RPMI8226 (cell line): ENCODE measurements around the gene CIT.
A peak's percentile ranks its signal among the peaks of the same experiment; 100 is the strongest.
"Not testable (repeated sequence)": the region's sequence is repeated elsewhere in the genome, so short reads cannot be mapped to it uniquely, and the experiment has no call there.

Source experiments
- DNase-seq: peaks from one replicate; pipeline ENCODE4 v3.0.0-alpha.2; 2015

CIT gene

DNA sequence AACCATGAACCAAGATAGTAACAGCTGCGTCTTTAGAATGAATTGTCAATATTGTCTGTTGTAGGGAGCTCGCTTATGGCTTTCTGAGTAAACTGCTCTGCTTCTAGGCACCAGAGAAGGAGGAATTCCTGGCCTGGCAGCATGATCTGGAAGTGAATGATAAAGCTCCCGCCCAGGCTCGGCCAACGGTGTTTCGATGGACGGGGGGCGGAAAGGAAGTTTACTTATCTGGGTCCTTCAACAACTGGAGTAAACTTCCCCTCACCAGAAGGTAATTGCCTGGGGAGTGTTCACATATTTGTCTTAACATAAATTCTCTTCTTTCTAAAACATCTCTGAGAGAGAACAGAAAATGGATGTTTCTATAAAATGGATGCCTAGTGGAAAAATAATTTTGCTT is 204.9 kb downstream of the CIT start:
- DNase-seq, result no peak

- DNase-seq, result no peak
Measured at GRCh38 chr12:119671070-119671469, 206.1 kb downstream of the CIT start.

GRCh38 chr12:119669744-119670472 is 207.2 kb downstream of the CIT start:
- no peak for DNase-seq

- DNase-seq, result no peak
Measured at GRCh38 chr12:119668324-119668841, 208.7 kb downstream of the CIT start.

DNA sequence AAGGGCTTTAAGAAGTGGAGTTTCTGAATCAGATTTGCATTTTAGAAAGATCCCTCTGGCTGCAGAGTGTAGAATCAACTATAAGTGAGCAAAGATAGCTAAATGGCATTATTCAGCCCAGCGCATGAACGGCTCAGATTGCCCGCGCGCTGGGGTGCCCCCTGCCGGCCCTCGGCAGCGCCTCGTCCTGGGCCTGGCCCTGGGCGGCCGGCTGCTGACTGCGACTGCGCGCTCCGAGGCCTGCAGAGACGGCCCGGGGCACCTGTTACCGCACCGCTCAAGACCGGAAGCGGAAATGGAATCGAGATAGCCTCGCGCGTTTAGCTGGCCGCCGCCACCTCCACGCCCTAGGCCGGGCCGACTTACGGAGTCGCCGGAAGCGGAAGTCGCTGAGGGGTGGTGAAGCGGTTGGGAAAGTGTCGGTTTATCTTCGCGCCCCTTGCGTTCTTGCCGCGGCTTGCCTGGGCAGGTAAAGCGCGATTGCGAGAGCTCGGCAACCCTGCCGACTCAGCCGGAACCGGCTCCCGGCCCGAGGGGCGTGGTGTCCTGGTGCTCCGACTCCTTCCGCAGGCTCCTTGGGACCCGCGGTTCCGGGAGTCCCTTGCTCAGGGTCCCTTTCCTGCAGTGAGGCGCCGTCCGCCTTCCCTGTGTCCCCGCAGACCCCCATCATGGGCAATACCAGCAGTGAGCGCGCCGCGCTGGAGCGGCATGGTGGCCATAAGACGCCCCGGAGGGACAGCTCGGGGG is 209.4 kb downstream of the CIT start, which contains the start of gene PRKAB1:
Gene PRKAB1, plus strand, starts transcription at position 557 of the 747 bp plus-strand sequence. Its CDS starts 112 bp downstream, at position 669.
- DNase-seq, result peak; percentile 99

DNA sequence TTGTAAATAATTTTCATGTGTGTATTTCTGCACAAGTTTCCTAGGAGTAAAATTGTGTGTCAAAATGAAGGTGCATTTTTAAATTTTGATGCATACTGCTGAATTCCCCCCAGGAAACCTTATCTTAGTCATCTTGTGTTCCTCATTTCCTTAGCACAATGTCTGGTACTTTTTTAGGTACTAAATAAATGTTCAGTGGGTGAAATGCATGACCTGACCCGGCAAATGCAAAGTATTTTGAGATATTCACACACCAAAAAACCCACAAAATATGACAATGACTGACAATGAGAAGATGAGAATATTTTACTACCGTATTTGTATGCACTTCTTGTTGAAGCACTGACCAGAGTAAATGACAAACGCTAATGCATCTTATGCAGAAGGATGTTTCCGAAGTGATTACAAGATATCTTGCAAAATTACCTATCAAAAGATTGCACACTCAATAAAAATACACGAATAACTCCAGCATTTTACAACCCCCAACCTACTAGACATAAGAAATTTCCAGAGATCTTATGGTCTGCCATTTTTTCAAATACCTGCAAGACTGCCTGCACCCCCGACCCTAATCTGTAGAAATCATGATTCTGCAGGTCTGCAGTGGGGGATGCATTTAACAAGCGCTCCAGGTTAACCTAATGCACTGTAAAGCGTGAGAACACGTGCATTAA is 210.1 kb downstream of the CIT start:
- DNase-seq, result no peak

GRCh38 chr12:119666226-119666795 is 210.8 kb downstream of the CIT start:
- DNase-seq, result no peak

DNA sequence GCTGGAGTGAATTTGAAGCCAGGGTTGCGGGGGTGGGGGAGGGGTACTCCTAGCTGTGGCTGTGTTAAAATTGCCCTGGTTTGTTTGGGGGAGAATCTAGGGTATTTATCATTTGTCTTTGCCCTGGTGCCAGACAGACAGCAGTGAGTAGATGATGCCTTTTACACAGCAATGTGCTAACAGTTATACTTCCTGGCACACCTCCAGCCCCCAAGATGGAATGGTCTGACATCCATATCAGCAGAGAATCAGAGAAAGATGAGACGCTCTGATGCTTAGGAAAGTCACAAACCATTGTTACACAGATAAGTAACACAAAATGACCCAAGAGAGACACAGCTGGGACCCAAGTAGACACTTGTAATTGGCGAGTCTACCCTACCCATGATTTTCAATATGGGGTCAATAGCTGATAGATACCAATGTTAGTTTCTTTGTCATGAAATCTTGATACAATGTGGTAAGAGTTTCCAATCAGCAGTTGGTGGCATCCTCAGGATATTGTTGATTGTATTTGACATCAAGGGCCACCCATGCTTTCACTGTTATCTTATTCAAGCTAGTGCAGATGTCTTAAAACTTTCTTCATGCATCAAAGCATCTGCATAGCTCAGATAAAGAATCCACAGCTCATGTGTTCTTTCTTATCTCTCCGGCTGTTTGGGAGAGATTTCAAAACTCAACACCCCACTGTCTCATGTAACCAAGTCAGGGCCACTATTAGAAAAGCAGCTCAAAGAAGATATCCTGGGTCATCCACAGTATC is 211.8 kb downstream of the CIT start:
- DNase-seq, result no peak

- DNase-seq, result no peak
Measured at GRCh38 chr12:119664642-119665041, 212.5 kb downstream of the CIT start.

- no peak for DNase-seq
Measured at GRCh38 chr12:119661882-119662281, 215.2 kb downstream of the CIT start.

- no peak for DNase-seq
Measured at GRCh38 chr12:119660076-119660475, 217.0 kb downstream of the CIT start.

DNA sequence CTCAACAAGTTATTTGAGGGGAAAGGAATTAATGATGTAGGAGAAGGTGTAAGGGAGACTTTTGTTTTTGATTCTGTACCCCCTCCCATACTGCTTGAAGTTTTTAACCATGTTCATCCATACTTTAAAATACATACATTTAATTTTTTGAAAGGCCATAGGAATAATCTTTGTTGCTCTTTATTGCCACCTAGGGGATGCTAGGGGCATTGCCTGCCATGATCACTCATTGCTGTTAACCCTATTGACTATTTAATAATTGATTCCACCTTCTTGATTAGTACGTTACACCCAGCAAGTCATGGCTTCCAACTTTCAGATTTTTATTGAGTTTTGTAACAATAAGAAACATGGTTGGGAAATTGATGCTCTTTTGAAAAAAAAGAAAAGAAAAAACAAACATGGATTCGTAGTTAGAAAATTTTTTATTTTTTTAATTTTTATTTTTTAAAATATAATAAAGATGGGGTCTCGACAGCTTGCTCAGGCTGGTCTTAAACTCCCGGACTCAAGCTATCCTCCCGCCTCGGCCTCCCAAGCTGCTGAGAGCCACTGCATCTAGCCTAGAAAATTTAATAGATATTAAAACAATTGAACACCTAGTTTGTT is 217.7 kb downstream of the CIT start:
- peak; percentile 55 for DNase-seq

DNA sequence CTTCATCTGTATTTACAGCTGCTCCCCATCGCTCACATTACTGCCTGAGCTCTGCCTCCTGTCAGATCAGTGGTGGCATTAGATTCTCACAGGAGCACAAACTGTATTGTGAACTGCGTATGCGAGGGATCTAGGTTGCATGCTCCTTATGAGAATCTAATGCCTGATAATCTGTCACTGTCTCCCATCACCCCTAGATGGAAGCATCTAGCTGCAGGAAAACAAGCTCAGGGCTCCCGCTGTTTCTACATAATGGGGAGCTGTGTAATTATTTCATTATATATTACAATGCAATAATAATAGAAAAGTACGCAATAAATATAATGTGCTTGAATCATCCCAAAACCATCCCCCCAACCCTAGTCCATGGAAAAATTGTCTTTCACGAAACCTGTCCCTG is 219.0 kb downstream of the CIT start:
- DNase-seq, result not testable (repeated sequence)

DNA sequence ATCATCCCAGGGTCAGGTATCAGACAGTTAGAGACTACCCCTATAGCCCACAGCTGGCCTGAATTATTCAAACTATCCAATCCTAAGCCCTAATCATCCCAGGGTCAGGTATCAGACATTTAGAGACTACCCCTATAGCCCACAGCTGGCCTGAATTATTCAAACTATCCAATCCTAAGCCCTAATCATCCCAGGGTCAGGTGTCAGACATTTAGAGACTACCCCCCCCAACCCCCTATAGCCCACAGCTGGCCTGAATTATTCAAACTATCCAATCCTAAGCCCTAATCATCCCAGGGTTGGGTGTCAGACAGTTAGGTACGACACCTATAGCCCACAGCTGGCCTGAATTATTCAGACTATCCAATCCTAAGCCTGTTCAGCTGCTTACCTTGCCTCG is 220.1 kb downstream of the CIT start:
- not testable (repeated sequence) for DNase-seq

DNA sequence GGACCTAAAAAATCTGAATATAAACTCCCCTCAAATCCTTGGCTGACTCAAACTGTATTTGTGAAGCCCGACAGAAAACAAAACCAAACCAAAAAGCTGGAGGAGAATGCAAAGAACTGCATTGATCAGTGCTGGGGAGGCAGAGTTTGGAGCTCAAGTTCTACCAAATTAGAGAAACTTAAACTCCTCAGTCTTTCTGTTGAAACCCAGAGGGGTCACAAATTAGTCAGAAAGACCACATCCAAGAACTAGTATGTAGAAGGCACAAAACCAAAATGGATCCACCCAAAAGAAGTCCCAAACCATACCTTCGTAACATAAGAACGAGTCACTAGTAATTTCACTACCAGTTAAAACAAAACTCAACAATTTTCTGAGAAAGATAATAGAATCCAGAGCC is 224.5 kb downstream of the CIT start:
- DNase-seq, result no peak

DNA sequence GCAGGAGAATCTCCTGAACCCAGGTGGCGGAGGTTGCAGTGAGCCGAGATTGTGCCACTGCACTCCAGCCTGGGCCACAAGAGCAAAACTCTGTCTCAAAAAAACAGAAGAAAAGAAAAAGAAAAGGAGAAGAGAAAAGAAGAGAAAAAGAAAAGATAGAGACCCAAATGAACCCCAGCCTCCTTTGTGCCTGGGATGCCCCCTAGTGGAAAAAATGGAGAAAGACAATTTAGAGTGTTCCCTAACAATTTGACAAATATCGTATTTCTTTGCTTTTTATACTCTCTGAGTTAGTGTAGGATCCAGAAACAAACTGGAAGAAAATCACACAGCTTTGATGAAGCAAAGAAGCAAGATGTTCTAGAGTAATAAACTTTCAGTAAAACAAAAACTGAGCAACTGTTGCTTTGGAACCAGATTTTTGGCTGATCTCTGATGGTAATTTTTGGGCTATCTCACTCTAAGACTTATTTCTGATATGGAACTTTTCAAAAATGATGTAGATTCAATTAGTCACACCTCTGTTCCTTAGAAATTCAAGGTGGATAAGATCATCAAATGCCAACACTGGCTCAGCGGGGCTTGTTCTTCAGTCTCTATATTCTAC is 227.8 kb downstream of the CIT start:
- peak; percentile 39 for DNase-seq

DNA sequence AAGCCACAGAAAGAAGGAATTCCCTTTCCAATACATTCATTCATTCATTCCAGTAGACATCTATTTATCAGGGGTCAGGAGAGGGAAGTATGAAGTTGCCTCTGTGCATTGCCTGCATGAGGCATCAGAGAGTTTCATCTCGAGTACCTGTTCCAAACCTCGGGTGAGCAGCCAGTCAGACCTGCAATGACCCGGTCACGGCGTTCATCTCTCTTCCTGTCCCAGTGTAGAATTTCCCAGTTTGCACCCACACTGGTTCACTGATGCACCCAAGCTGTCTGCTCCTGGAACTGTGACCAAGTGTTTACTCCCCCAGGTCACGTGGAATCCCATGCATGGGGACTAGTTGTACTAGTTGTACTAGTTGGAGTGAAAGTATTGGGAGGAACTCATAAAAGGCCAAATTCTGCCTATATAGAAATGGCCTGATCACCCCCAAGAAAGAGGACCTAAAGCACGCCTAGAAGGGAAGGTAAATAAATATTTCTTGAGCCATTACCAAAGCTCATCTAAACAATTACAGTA is 231.5 kb downstream of the CIT start:
- DNase-seq, result no peak

DNA sequence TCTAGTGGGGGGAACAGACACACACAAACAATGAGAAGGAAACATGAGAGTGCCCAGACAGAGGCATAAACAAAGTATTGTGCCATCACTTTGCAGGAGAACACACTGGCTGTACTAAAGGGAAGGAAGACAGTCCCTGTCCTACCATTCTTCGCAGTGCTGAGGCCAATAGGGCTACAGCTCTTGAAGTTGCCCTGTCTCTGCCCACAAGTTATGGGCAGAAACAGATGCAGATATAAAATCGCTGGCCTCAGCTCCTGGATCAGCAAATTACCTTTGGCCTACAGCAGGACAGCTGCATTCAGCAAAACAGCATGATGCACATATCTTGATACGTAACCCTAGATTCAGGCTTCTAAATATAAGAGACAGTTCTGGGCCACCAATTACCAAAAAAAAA is 232.2 kb downstream of the CIT start:
- DNase-seq, result peak; percentile 76

GRCh38 chr12:119642986-119643385 is 234.1 kb downstream of the CIT start:
- DNase-seq, result no peak
